ENCODE measurements around the gene MED22.
"Not testable (repeated sequence)": the region's sequence is repeated elsewhere in the genome, so short reads cannot be mapped to it uniquely, and the experiment has no call there.

Gene MED22

GRCh38 chr9:133306242-133307204 is 41.4 kb downstream of the MED22 start:
- no peak for DNase-seq

- DNase-seq: no peak
Measured at GRCh38 chr9:133305731-133306130, 42.2 kb downstream of the MED22 start.

GRCh38 chr9:133304477-133305377 is 43.2 kb downstream of the MED22 start:
- DNase-seq: no peak

- DNase-seq: no peak
Measured at GRCh38 chr9:133304158-133304470, 43.8 kb downstream of the MED22 start.

- no peak for DNase-seq
Measured at GRCh38 chr9:133303266-133304157, 44.4 kb downstream of the MED22 start.

- no peak for DNase-seq
Measured at GRCh38 chr9:133301253-133302230, 46.4 kb downstream of the MED22 start.

- not testable (repeated sequence) for DNase-seq
Measured at GRCh38 chr9:133299996-133300395, 47.9 kb downstream of the MED22 start.

- no peak for DNase-seq
Measured at GRCh38 chr9:133294257-133294656, 53.7 kb downstream of the MED22 start.

- no peak for DNase-seq
Measured at GRCh38 chr9:133290751-133291302, 57.1 kb downstream of the MED22 start.
